Measurements from ENCODE around the gene SRL.
A peak's percentile ranks its signal among the peaks of the same experiment; 100 is the strongest.

SRL gene

DNA sequence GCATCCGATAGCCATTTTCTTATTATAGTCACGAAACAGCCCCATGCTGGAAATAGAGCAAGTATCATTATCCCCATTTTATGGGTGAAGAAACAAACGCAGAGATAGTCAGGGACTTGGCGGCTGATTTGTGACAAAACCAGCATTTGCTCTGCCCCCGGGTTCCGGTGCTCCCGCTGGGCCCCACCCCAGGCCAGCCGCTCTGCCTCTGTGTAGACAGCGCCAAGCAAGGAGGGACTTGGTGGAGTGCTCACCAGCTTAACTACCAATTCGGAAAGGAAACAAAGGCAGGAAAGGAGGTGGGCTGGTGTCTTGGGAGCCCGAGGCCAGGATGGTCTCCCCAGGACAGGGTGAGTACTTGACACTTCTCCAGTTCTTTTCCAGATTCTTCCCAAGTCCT is 10.0 kb downstream of the SRL start:
- no peak overlapping the region for H3K27ac ChIP-seq
- TF ChIP-seq, protein P1, sequence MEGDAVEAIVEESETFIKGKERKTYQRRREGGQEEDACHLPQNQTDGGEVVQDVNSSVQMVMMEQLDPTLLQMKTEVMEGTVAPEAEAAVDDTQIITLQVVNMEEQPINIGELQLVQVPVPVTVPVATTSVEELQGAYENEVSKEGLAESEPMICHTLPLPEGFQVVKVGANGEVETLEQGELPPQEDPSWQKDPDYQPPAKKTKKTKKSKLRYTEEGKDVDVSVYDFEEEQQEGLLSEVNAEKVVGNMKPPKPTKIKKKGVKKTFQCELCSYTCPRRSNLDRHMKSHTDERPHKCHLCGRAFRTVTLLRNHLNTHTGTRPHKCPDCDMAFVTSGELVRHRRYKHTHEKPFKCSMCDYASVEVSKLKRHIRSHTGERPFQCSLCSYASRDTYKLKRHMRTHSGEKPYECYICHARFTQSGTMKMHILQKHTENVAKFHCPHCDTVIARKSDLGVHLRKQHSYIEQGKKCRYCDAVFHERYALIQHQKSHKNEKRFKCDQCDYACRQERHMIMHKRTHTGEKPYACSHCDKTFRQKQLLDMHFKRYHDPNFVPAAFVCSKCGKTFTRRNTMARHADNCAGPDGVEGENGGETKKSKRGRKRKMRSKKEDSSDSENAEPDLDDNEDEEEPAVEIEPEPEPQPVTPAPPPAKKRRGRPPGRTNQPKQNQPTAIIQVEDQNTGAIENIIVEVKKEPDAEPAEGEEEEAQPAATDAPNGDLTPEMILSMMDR (conservative IDR thresholded peaks at IDR 0.05) = no peak

DNA sequence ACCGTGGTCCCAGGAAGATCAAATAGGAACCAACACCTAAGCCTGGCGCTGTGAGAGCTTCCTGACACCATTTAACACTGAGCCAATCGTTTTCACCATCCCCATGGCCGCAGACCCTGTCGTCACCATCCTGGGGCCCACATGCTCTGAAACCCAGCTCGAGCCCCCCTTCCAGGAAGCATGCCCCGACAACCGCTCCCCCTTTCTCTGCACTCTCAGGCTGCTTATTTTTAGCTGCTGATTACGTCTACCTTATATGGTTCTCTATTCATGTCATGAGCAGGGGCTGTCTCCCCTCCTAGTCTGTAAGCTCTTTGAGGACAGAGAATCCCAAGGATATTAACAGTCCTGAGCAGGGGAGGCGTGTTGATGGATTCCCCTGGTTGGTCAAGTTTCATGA is 10.5 kb downstream of the SRL start:
- TF ChIP-seq, protein P1 (conservative IDR thresholded peaks at IDR 0.05) = no peak
- H3K27ac ChIP-seq = no peak overlapping the region

DNA sequence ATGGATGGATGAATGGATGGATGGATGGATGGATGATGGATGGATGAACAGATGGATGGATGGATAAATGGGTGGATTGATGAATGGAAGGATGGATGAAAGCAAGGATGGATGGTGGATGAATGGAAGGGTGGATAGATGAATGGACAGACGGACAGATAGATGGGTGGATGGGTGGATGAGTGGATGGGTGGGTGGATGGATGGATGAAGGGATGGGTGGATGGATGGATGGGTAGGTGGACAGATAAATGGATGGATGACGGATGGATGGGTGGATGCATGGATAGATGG is 14.9 kb downstream of the SRL start:
- TF ChIP-seq, protein P1 (conservative IDR thresholded peaks at IDR 0.05) = no peak

DNA sequence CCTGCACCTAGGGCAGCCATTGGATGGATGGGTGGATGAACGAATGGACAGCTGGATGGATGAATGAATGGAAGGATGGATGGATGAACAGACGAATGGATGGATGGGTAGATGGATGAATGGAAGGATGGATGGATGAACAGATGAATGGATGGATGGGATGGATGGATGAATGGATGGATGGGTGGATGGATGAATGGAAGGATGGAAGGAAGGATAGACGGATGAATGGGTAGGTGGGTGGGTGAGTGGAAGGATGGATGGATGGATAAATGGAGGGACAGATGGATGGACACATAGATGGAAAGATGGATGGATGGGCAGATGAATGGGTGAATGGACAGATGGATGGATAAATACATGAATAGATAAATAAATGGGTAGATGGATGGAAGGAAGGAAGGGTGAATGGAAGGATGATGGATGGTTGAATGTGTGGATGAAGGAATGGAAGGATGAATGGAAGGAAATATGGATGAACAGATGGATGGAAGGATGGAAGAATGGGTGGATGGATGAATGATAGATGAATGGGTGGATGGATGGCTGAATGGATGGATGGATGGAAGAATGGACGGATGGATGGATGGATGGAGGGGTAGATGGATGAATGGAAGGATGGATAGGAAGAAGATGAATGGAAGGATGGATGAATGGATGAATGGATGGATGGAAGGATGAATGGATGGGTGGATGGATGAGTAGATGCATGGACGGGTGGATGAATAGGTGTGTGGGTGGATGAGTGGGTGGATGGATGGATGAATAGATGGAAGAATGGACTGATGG is 15.4 kb downstream of the SRL start:
- H3K27ac ChIP-seq = no peak overlapping the region
- TF ChIP-seq, protein P1 (conservative IDR thresholded peaks at IDR 0.05) = no peak

More for the DNA sequence above, 14.9 kb downstream of the SRL start:
- no peak overlapping the region for H3K27ac ChIP-seq

DNA sequence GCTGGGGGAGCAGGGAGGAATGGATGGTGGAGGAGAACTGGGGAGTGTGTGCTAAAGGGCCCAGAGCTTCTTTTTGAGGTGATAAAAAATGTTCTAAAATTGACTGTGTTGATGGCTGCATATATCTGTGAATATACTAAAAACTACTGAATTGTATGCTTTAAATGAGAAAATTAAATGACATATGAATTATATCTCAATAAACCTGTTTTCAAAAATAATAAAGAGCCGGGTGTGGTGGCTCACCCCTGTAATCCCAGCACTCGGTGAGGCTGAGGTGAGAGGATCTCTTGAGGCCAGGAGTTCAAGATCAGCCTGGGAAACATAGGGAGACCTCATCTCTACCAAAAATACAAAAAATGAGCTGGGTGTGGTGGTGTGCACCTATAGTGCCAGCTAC is 16.8 kb downstream of the SRL start:
- TF ChIP-seq, protein P1 (conservative IDR thresholded peaks at IDR 0.05) = no peak
- H3K27ac ChIP-seq = no peak overlapping the region

DNA sequence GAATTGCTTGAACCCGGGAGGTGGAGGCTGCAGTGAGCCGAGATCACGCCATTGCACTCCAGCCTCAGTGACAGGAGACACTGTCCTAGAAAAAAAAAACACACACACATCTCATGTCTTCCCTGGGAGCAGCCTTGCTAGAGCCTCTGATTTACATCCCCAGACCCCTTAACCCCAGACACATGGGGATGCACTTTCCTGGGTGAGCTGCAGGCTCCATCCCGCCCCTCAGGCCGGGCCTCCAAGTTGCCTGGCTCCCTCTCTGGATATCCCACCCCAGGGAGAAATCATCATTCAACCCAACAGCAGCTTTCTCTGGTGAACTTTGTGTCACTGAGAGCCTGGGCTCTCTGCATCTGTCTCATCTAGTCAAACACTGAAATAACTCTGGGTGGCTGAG is 21.5 kb downstream of the SRL start:
- TF ChIP-seq, protein P1 (conservative IDR thresholded peaks at IDR 0.05) = no peak
- H3K27ac ChIP-seq = no peak overlapping the region

DNA sequence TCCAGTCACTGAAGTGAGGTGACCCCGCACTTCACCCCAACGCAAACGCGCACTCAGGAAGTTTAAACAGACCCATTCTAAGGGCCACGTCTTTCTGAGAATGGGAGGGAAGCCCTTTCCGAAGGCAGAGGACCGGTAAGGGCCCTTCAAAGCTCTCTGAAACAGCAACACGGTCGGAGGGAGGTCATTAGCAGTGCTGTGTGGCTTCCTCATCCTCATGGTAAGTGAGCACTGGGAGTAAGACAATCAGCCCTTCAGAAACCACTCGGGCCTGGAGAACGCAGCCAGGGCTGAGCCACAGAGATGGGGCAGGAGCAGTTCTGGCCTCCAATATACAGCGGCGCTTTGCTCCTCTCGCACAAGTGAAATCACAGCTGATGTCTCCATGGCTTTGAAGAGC is 23.7 kb downstream of the SRL start:
- H3K27ac ChIP-seq = peak overlapping the region; percentile 82
- TF ChIP-seq, protein P1 (conservative IDR thresholded peaks at IDR 0.05) = no peak

Data from VCaP (cell line).